ENCODE data around the gene CRTAP.
"Not testable (repeated sequence)": the region's sequence is repeated elsewhere in the genome, so short reads cannot be mapped to it uniquely, and the experiment has no call there.

Gene CRTAP

GRCh38 chr3:33113772-33114621 lies at the start of gene CRTAP:
TSS of gene CRTAP (plus strand) at chr3:33114014. CDS start at chr3:33114078, 64 bp downstream.
- DNase-seq = peak; percentile 41

GRCh38 chr3:33064929-33065328 lies 48.9 kb upstream of the CRTAP start:
- DNase-seq = no peak

- DNase-seq = no peak
Observed at GRCh38 chr3:33067484-33067883, 46.3 kb upstream of the CRTAP start.

GRCh38 chr3:33069862-33070261 lies 44.0 kb upstream of the CRTAP start:
- not testable (repeated sequence) for DNase-seq

- no peak for DNase-seq
Observed at GRCh38 chr3:33071181-33071580, 42.6 kb upstream of the CRTAP start.

- DNase-seq = no peak
Observed at GRCh38 chr3:33071946-33072345, 41.9 kb upstream of the CRTAP start.

GRCh38 chr3:33074217-33075067 lies 39.4 kb upstream of the CRTAP start:
- no peak for DNase-seq

- no peak for DNase-seq
Observed at GRCh38 chr3:33075995-33076394, 37.8 kb upstream of the CRTAP start.

GRCh38 chr3:33076952-33077351 lies 36.9 kb upstream of the CRTAP start:
- no peak for DNase-seq

GRCh38 chr3:33077976-33078375 lies 35.8 kb upstream of the CRTAP start:
- DNase-seq = no peak

GRCh38 chr3:33079813-33080212 lies 34.0 kb upstream of the CRTAP start:
- DNase-seq = not testable (repeated sequence)

GRCh38 chr3:33081812-33082211 lies 32.0 kb upstream of the CRTAP start:
- no peak for DNase-seq

- DNase-seq = no peak
Observed at GRCh38 chr3:33083958-33084357, 29.9 kb upstream of the CRTAP start.

- no peak for DNase-seq
Observed at GRCh38 chr3:33088691-33089090, 25.1 kb upstream of the CRTAP start.

GRCh38 chr3:33089515-33089914 lies 24.3 kb upstream of the CRTAP start:
- DNase-seq = no peak

GRCh38 chr3:33091746-33092145 lies 22.1 kb upstream of the CRTAP start:
- no peak for DNase-seq

- no peak for DNase-seq
Observed at GRCh38 chr3:33092496-33093254, 21.1 kb upstream of the CRTAP start.

GRCh38 chr3:33093847-33094246 lies 20.0 kb upstream of the CRTAP start:
- no peak for DNase-seq

- DNase-seq = no peak
Observed at GRCh38 chr3:33095436-33095835, 18.4 kb upstream of the CRTAP start.

- DNase-seq = no peak
Observed at GRCh38 chr3:33096093-33096868, 17.5 kb upstream of the CRTAP start.

- DNase-seq = no peak
Observed at GRCh38 chr3:33099109-33099645, 14.6 kb upstream of the CRTAP start.

- DNase-seq = no peak
Observed at GRCh38 chr3:33099701-33100100, 14.1 kb upstream of the CRTAP start.
